ENCODE data around the gene NUDT14.

Gene NUDT14

DNA sequence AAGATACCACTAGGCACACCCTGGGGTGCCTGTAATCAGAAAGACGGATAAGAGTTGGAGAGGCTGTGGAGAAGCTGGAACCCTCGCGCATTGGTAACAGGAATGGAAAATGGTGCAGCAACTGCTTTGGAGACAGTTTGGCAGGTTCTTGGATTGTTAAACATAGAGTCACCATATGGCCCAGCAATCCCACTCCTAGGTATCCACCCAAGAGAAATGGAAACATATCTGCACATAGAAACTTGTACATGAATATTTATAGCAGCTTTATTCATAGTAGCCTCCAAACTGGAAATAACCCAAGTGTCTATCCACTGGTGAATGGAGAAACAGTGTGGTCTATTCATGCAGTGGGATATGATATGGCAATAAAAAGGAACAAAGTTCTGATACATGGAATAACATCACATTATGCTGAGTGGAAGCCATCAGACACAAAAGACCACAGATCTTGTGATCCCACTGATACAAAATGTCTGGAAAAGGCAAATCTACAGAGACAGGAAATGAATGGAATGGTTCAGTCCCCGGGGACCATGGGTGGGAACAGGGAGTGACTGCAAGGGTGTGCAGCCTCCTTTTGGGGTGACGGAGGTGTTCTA, 57.9 kb downstream of the NUDT14 start:
- TF ChIP-seq SNAI2 (CRISPR knock-in tag; IDR thresholded peaks at IDR 0.05) (no peak), ZNF70 (CRISPR knock-in tag; IDR thresholded peaks at IDR 0.05) (no peak), ZFP3 (CRISPR knock-in tag; IDR thresholded peaks at IDR 0.05) (no peak), BACH2 (CRISPR knock-in tag; IDR thresholded peaks at IDR 0.05; ENCODE audit: borderline replicate concordance) (no peak), ISL1 (CRISPR knock-in tag; IDR thresholded peaks at IDR 0.05) (no peak), OSR1 (CRISPR knock-in tag; IDR thresholded peaks at IDR 0.05) (no peak), TOX (CRISPR knock-in tag; IDR thresholded peaks at IDR 0.05; ENCODE audit: borderline replicate concordance) (no peak), ZFP30 (CRISPR knock-in tag; IDR thresholded peaks at IDR 0.05) (no peak), ESRRG (CRISPR knock-in tag; IDR thresholded peaks at IDR 0.05) (no peak), CSDC2 (CRISPR knock-in tag; IDR thresholded peaks at IDR 0.05) (no peak)
- TF ChIP-seq, protein P1, sequence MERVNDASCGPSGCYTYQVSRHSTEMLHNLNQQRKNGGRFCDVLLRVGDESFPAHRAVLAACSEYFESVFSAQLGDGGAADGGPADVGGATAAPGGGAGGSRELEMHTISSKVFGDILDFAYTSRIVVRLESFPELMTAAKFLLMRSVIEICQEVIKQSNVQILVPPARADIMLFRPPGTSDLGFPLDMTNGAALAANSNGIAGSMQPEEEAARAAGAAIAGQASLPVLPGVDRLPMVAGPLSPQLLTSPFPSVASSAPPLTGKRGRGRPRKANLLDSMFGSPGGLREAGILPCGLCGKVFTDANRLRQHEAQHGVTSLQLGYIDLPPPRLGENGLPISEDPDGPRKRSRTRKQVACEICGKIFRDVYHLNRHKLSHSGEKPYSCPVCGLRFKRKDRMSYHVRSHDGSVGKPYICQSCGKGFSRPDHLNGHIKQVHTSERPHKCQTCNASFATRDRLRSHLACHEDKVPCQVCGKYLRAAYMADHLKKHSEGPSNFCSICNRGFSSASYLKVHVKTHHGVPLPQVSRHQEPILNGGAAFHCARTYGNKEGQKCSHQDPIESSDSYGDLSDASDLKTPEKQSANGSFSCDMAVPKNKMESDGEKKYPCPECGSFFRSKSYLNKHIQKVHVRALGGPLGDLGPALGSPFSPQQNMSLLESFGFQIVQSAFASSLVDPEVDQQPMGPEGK (CRISPR knock-in tag; IDR thresholded peaks at IDR 0.05; ENCODE audit: borderline replicate concordance): no peak
- TF ChIP-seq, protein P2, sequence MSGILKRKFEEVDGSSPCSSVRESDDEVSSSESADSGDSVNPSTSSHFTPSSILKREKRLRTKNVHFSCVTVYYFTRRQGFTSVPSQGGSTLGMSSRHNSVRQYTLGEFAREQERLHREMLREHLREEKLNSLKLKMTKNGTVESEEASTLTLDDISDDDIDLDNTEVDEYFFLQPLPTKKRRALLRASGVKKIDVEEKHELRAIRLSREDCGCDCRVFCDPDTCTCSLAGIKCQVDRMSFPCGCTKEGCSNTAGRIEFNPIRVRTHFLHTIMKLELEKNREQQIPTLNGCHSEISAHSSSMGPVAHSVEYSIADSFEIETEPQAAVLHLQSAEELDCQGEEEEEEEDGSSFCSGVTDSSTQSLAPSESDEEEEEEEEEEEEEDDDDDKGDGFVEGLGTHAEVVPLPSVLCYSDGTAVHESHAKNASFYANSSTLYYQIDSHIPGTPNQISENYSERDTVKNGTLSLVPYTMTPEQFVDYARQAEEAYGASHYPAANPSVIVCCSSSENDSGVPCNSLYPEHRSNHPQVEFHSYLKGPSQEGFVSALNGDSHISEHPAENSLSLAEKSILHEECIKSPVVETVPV (CRISPR knock-in tag; IDR thresholded peaks at IDR 0.05): no peak
- no peak for ATAC-seq
